GM18951 (cell line): ENCODE results near the gene FRMPD2.

Experiments used
- POLR2A ChIP-seq: IDR thresholded peaks from 4 replicates; pipeline ENCODE4 v1.6.1; 2011; ENCODE audit warnings: mild to moderate bottlenecking; ENCODE audit not compliant: insufficient read length, insufficient read depth; ENCODE audit errors: extremely low read depth
- in situ Hi-C: fragments of 300-500 bp; cut with MboI; formaldehyde crosslinking; loops from one replicate; pipeline ENCODE4 v1.12.0; 2022; ENCODE audit warnings: low sequenced_read_pairs, mixed read lengths, inconsistent platforms; ENCODE audit not compliant: unreplicated experiment

The FRMPD2 gene

GRCh38 chr10:48302515-48303476, 28.3 kb upstream of the FRMPD2 start:
- no peak for TF ChIP-seq POLR2A
- in situ Hi-C loops = no loop called here

- no peak for TF ChIP-seq POLR2A
- in situ Hi-C loops = no loop called here
Observed at GRCh38 chr10:48300556-48300955, 26.1 kb upstream of the FRMPD2 start.

GRCh38 chr10:48299692-48300091, 25.2 kb upstream of the FRMPD2 start:
- in situ Hi-C loops = no loop called here
- TF ChIP-seq POLR2A = no peak

- in situ Hi-C loops = no loop called here
- TF ChIP-seq POLR2A = no peak
Observed at GRCh38 chr10:48299066-48299465, 24.6 kb upstream of the FRMPD2 start.

- in situ Hi-C loops = no loop called here
- TF ChIP-seq POLR2A = no peak
Observed at GRCh38 chr10:48296576-48297098, 22.1 kb upstream of the FRMPD2 start.

GRCh38 chr10:48294431-48294830, 19.9 kb upstream of the FRMPD2 start:
- TF ChIP-seq POLR2A = no peak
- in situ Hi-C loops = no loop called here

GRCh38 chr10:48292616-48293015, 18.1 kb upstream of the FRMPD2 start:
- no peak for TF ChIP-seq POLR2A
- in situ Hi-C loops = no loop called here

GRCh38 chr10:48291190-48291589, 16.7 kb upstream of the FRMPD2 start:
- in situ Hi-C loops = no loop called here
- no peak for TF ChIP-seq POLR2A

- in situ Hi-C loops = no loop called here
- no peak for TF ChIP-seq POLR2A
Observed at GRCh38 chr10:48290286-48290685, 15.8 kb upstream of the FRMPD2 start.

- in situ Hi-C loops = loop anchor here (5.0 kb wide), 1 partner anchor 77 kb away; no protein-coding TSS in a partner anchor
Observed at GRCh38 chr10:48289501-48290238, 15.2 kb upstream of the FRMPD2 start.

GRCh38 chr10:48288661-48289060, 14.2 kb upstream of the FRMPD2 start:
- no peak for TF ChIP-seq POLR2A

More at GRCh38 chr10:48289501-48290238, 15.2 kb upstream of the FRMPD2 start:
- TF ChIP-seq POLR2A = no peak

GRCh38 chr10:48287417-48288391, 13.2 kb upstream of the FRMPD2 start:
- in situ Hi-C loops = loop anchor here (5.0 kb wide), 1 partner anchor 75 kb away; no protein-coding TSS in a partner anchor
- no peak for TF ChIP-seq POLR2A

More at GRCh38 chr10:48288661-48289060, 14.2 kb upstream of the FRMPD2 start:
- in situ Hi-C loops = loop anchor here (5.0 kb wide), 1 partner anchor 76 kb away; no protein-coding TSS in a partner anchor
